Large intestine (tissue), 3 donors: Measurements from ENCODE around the gene SNAI1. TPM values are rescaled to one million over a fixed set of nuclear protein-coding genes. Genes with fewer than 3 reads are reported as not detected.

Experiments used
- DNase-seq, 2 donors: peaks; one replicate each; pipeline versions ENCODE4 v3.0.0 to v3.0.0-alpha.2; 2013
- H3K27ac ChIP-seq: one replicate; pipeline ENCODE4 v1.5.1; 2013; ENCODE audit warnings: low read length
- H3K27me3 ChIP-seq: 2 replicates; pipeline ENCODE4 v1.6.1; 2013; ENCODE audit warnings: low read length; ENCODE audit not compliant: control insufficient read depth, insufficient read depth
- H3K36me3 ChIP-seq: 2 replicates; pipeline ENCODE4 v1.6.1; 2013; ENCODE audit warnings: low read length; ENCODE audit not compliant: control insufficient read depth, insufficient read depth
- H3K4me1 ChIP-seq: one replicate; pipeline ENCODE4 v1.6.1; 2013; ENCODE audit warnings: low read length; ENCODE audit not compliant: control insufficient read depth, insufficient read depth
- H3K4me3 ChIP-seq: one replicate; pipeline ENCODE4 v1.5.1; 2013; ENCODE audit warnings: low read length
- H3K9me3 ChIP-seq: one replicate; pipeline ENCODE4 v1.6.1; 2013; ENCODE audit warnings: mild to moderate bottlenecking, low read depth, low read length, moderate library complexity; ENCODE audit not compliant: control insufficient read depth
- WGBS: methylation state at CpG from one replicate; pipeline ENCODE4 v1.1.5; 2013; ENCODE audit warnings: low lambda C conversion rate; ENCODE audit not compliant: insufficient coverage; 5-methylcytosine and 5-hydroxymethylcytosine counted together
- polyA plus RNA-seq: library from polyadenylated mRNA; unstranded; fragments of 120-200 nt; gene quantifications from one replicate; pipeline ENCODE4 v1.2.1, GENCODE V29; 2013

Gene SNAI1
- polyA plus RNA-seq, 1 donor = 4.4 TPM

DNA sequence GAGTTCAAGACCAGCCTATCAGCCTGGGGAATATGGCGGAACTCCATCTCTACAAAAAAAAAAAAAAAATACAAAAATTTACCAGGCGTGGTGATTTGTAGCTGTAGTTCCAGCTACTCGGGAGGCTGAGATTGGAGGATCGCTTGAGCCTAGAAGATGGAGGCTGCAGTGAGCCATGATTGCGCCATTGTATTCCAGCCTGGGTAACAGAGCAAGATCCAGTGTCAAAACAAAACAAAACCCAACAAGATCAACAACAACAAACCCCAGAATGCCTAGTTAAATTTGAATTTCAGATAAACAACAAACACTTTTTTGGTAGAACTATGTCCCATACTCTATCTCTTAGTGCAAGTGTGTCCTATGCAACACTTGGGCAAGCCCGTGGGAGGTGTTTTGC, 39.9 kb downstream of the SNAI1 start:
- Histone ChIP-seq H3K9me3 (no peaks in the 10 kb centered on the region), H3K27me3 (no peaks in the 10 kb centered on the region), H3K4me1 (no peaks in the 10 kb centered on the region), H3K27ac (no peak overlapping the region), H3K36me3 (no peaks in the 10 kb centered on the region), H3K4me3 (no peak overlapping the region)
- no CpG with 5 or more reads among the region's 6 CpGs for WGBS
- DNase-seq = no peak

DNA sequence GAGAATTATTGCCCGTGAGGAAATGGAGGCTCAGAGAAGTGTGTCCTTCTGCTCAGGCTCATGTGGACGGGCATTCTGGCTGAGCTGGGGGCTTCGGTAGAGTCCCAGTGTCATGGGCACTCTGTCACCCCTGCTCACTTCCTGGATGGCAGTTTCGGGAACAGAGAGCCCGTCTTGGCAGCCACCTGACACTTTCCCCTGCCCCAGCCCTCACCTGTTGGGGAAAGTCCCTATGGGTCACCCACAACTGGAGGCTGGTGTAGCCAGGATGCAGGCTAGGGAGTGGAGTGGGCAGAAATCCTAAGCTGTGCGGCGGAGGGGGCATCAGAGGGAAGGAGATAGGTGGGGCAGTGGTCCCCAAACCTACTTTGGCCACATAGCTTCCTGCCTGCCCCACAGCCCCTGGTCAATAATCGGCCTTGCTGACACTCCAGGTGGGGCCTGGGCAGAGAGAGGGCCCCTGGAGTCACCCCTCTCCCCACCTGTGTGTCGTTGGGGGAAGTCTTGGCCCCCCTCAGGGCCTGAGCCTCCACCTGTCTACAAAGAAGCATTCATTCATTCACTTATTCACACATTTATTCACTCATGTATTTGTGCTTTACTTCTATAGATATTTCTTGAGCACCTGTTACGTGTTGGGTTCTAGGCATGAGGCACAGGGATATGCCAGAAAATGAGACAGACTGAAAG, 40.5 kb downstream of the SNAI1 start:
- DNase-seq = no peak
- 100% methylated on average over 1 of the region's 10 CpGs for WGBS

DNA sequence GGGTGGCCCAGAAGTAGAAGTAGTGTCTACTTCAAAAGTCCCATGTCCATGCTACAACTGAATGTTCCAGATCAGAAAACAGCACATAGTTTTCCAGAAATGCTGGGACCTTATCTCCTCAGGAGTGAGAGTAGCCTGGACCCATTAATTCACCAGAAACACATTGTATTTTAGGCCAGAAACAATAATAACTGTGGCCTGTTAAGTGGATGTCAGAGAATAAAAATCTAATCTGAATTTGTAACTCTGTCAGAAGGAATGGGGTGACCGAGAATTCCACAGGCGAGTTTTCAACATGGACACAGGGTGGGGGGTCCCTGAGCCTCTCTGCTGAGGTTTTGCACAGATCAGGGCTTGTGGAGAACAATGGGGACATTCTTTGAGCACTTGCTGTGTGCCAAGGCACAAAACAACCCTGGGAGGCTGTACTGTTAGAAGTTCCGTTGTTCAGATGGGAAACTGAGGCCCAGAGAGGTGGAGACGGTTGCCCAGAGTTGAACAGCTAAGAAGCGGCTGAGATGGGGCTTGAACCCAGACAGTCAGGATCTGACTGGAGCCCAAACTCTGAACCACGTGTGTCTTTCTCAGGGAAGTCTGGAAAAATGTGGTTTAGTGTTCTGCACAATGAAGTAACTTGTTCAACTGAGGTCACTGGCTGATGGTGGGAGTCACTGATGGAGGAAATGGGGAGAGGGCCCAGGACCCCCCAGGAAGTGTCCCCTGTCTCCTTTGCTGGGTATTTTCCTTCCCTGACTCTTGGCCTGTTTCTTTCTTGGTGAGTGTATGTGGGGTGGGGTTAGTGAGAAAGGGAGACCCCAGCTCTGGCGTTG, 44.2 kb downstream of the SNAI1 start:
- WGBS = no CpG with 5 or more reads among the region's 7 CpGs
- peaks cover 2% of the 10 kb centered on the region for H3K9me3 ChIP-seq
- no peak for DNase-seq
- H3K4me1 ChIP-seq = peaks cover 10% of the 10 kb centered on the region
- no peaks in the 10 kb centered on the region for H3K27me3 ChIP-seq
- no peak overlapping the region for H3K27ac ChIP-seq
- no peak overlapping the region for H3K4me3 ChIP-seq
- no peaks in the 10 kb centered on the region for H3K36me3 ChIP-seq

More for the DNA sequence above, 40.5 kb downstream of the SNAI1 start:
- Histone ChIP-seq H3K27ac (no peak overlapping the region), H3K4me1 (no peaks in the 10 kb centered on the region), H3K27me3 (no peaks in the 10 kb centered on the region), H3K36me3 (no peaks in the 10 kb centered on the region), H3K4me3 (no peak overlapping the region), H3K9me3 (peaks cover 2% of the 10 kb centered on the region)

DNA sequence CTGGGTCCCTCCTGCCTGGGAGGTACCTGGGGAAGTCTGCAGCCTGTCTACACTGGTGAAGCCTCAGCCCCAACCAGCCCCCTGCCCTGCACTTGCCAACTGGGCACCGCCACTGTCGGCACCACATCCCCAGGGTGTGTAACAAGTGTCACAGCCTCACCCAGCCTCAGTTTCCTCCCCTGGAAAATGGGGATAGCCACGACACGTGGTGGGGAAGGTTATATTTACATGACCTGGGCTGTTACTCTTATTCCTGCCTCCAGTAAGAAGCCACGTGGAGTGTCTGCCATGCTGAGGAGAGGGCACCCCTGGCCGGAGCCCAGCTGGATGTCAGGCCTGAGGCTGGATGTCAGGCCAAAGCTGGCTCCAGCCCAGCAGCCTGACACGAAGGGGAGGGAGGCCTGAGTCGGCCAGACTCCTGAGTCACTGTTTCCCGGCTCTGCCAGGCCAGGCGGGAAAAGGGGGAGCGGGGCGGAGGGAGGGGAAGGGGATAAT, 44.9 kb downstream of the SNAI1 start:
- WGBS = no CpG with 5 or more reads among the region's 12 CpGs
- H3K4me3 ChIP-seq = no peak overlapping the region
- no peaks in the 10 kb centered on the region for H3K27me3 ChIP-seq
- H3K4me1 ChIP-seq = peaks cover 10% of the 10 kb centered on the region
- peaks cover 2% of the 10 kb centered on the region for H3K9me3 ChIP-seq
- no peak for DNase-seq
- H3K27ac ChIP-seq = no peak overlapping the region
- no peaks in the 10 kb centered on the region for H3K36me3 ChIP-seq

DNA sequence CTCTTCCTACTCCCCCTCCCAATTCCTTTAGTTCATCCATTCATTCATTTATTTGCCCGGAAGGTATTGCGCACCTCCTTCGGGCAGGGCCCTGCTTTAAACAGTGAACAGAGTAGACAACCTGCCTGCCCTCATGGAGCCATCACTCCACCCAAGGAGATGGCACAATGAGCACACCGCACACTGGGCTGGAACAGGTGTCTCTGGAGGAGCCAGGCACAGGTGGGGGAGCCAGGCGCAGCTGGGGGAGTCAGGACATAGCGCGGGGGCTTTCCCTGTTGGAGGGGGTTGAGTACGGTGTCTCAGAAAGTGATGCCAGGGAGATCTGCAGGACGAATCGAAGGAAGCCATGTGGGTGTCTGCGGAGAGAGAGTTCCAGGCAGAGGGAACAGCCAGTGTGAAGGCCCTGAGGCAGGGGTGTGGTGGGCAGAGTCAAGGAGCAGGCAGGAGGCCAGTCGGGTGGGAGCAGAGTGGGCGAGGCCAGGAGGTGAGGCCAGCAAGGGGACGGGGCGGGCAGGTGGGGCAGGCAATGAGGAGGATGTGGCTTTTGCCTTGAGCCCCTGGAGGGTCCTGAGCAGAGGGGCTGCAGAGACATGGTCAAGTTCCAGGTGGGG, 46.4 kb downstream of the SNAI1 start:
- no peak overlapping the region for H3K4me3 ChIP-seq
- peak overlapping the region; percentile 41 for H3K27ac ChIP-seq
- no peaks in the 10 kb centered on the region for H3K27me3 ChIP-seq
- no peaks in the 10 kb centered on the region for H3K36me3 ChIP-seq
- peaks cover 2% of the 10 kb centered on the region for H3K9me3 ChIP-seq
- H3K4me1 ChIP-seq = peaks cover 18% of the 10 kb centered on the region
- whole genome bisulfite sequencing = no CpG with 5 or more reads among the region's 15 CpGs
- no peak for DNase-seq

DNA sequence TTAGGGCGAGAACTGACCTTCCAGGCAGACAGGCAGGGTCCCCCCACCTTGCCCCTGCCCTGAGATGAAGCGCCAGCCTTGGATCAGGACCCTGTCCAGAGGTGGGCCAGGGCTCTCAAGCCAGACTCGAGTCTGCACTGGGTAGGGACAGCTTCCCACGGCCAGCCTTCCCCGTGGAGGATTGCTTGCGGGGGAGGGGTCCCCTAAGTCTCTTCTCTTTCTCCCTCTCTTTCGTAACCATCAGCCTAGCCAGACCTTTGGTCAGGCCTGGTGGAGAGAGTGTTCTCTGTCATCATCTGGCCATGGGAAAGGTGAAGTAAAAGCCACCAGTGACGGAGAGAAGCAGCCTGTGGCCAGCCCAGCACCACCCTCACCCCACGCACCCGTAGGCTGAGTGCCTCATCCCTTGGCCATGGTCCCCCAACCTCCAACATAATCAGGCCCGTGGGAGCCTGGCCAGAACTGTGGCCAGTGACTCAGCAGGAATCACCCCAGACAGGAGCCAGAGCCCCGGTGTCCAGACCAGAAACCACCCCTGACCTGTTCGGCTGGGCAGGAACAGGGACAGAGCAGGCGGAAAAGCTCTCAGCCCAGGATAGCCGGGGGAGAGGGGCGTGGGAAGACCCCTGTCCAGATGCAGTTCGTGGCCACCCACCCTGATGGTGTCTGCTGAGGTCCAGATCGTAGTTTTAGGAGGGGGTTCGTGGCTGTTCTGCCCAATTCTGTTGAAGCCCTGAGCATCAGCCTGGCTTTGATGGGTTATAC, 47.1 kb downstream of the SNAI1 start:
- Histone ChIP-seq H3K27ac (peak overlapping the region; percentile 51), H3K4me3 (no peak overlapping the region), H3K36me3 (no peaks in the 10 kb centered on the region), H3K27me3 (no peaks in the 10 kb centered on the region), H3K9me3 (peaks cover 2% of the 10 kb centered on the region), H3K4me1 (peaks cover 22% of the 10 kb centered on the region)
- peak; percentile 61 to 80 for DNase-seq
- no CpG with 5 or more reads among the region's 19 CpGs for WGBS

DNA sequence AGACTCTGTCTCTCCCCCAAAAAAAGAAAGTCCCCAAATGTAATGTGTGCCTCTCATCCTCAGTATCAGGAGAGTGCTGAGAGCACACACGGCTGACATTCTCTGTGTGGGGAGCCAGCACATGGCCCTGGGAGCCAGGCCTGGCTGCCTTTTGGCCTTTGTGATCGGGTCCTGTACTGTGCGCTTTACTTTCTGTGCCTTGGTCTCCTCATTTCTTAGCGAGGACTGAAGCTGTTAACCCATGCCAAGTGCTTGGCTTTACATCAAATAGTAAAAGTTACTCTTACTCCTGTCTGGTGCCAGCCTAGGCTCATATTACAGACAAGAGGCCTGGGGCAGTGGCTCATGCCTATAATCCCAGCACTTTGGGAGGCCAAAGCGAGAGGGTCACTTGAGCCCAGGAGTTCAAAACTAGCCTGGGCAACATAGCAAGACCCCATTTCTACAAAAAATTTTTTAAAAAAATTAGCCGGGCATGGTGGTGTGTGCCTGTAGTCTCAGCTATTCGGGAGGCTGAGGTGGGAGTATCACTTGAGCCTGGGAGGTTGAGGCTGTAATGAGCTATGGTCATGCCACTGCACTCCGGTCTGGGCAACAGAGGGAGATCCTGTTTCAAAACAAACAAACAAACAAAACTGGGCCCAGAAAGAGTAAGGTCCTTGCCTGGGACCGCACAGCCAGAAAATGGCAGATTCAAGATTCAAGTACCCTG, 50.3 kb downstream of the SNAI1 start:
- Histone ChIP-seq H3K36me3 (no peaks in the 10 kb centered on the region), H3K27me3 (no peaks in the 10 kb centered on the region), H3K9me3 (peaks cover 1% of the 10 kb centered on the region), H3K27ac (peak overlapping the region; percentile 66), H3K4me1 (peaks cover 22% of the 10 kb centered on the region), H3K4me3 (no peak overlapping the region)
- DNase-seq = no peak
- no CpG with 5 or more reads among the region's 9 CpGs for WGBS

DNA sequence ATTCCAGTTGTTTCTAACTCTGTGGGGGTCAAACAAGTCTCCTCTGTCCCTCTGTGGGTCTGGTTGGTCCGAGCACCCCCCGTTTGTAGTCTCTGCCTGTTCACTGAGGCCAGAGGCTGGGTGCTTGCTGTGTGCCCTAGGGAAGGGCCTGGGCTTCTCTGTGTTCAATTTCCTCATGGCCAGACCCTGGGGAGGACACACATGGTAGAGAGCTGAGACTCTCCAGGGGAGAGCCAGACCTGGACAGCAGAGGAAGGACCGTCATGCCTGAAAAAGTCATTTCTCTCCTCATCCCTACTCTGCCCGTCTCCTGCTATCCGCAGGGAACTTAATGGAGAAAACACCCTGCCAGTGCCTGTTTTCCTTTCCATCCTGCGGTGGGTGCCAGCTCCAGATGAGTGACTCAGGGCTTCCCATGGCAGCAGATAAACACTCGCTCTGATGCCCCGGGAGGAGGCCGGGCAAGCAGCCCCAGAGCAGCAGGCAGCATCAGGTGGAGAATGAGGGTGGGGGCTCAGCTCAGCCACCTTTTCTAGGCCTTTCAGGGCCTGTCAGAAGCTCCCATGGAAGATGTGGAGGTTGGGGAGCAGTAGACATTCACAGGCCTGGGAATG, 51.9 kb downstream of the SNAI1 start:
- Histone ChIP-seq H3K4me1 (peaks cover 17% of the 10 kb centered on the region), H3K27me3 (no peaks in the 10 kb centered on the region), H3K9me3 (no peaks in the 10 kb centered on the region), H3K27ac (no peak overlapping the region), H3K4me3 (no peak overlapping the region), H3K36me3 (no peaks in the 10 kb centered on the region)
- WGBS = no CpG with 5 or more reads among the region's 9 CpGs
- DNase-seq = no peak

DNA sequence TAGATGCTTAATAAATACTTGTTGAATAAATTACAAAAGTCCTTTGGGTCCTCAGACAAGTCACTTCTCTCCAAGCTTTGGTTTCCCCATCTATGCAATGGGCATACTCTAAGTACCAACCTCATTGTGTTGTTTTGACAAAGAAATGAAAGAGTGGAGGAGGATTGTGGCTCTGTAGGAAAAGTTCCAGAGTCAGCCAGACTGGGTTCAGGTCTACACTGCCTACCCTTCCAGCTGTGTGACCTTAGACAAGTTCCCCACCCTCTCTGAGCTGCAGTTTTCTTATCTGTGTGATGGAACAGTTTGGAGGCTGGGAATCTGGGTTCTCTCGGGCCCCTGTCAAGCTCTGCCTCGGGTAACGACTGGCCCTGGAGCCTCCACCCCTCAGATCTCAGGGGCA, 53.9 kb downstream of the SNAI1 start:
- H3K36me3 ChIP-seq = no peaks in the 10 kb centered on the region
- H3K4me3 ChIP-seq = no peak overlapping the region
- H3K27ac ChIP-seq = no peak overlapping the region
- H3K27me3 ChIP-seq = no peaks in the 10 kb centered on the region
- H3K9me3 ChIP-seq = no peaks in the 10 kb centered on the region
- peaks cover 12% of the 10 kb centered on the region for H3K4me1 ChIP-seq
- DNase-seq = no peak
- no CpG with 5 or more reads among the region's 3 CpGs for WGBS
